Right ventricle myocardium inferior (tissue), 1 donor: ENCODE measurements around the gene ATP9B. TPM values are rescaled to one million over a fixed set of nuclear protein-coding genes. Genes with fewer than 3 reads are reported as not detected.

Experiments
- ATAC-seq: fragments of 200-7000 bp; cut with Tn5 transposase; one replicate; pipeline ENCODE4 v1.9.1; 2020; ENCODE audit warnings: mild to moderate bottlenecking, moderate library complexity
- DNase-seq: peaks from one replicate; pipeline ENCODE4 v3.0.0; 2021; ENCODE audit errors: missing footprints
- intact Hi-C: fragments of 100-400 bp; cut with DNase I; formaldehyde crosslinking; loops from one replicate; pipeline ENCODE4 v1.11.0; 2022
- total RNA-seq: library from RNA; stranded (reverse); fragmentation: NEBNext Ultra II Directional; extraction: Animal tissue kit (Norgen Biotek cat#: 25700); gene quantifications from one replicate; pipeline ENCODE4 v1.2.1, GENCODE V29; 2021
- donor health status: DM: no; HTN: yes; CAD: no; lungs with severe emphysema.

The ATP9B gene
- total RNA-seq, 1 donor from 2014 or later, result 11.7 TPM

- DNase-seq, result no peak
- no peak for ATAC-seq
- intact Hi-C loops, result no loop called here
Measured at GRCh38 chr18:79214056-79214455, 144.9 kb downstream of the ATP9B start.

- no peak for ATAC-seq
- no peak for DNase-seq
- intact Hi-C loops, result no loop called here
Measured at GRCh38 chr18:79216176-79216575, 147.0 kb downstream of the ATP9B start.

- DNase-seq (no peak), ATAC-seq (no peak)
- intact Hi-C loops, result no loop called here
Measured at GRCh38 chr18:79217979-79218604, 148.9 kb downstream of the ATP9B start.

GRCh38 chr18:79218605-79219190 is 149.5 kb downstream of the ATP9B start:
- DNase-seq (no peak), ATAC-seq (peak; percentile 46)
- intact Hi-C loops, result no loop called here

GRCh38 chr18:79221136-79221535 is 151.9 kb downstream of the ATP9B start:
- no peak for ATAC-seq
- intact Hi-C loops, result no loop called here
- no peak for DNase-seq

- no peak for DNase-seq
- intact Hi-C loops, result no loop called here
Measured at GRCh38 chr18:79222790-79223189, 153.6 kb downstream of the ATP9B start.

GRCh38 chr18:79223431-79223830 is 154.2 kb downstream of the ATP9B start:
- ATAC-seq (no peak), DNase-seq (no peak)
- intact Hi-C loops, result no loop called here

More at GRCh38 chr18:79222790-79223189, 153.6 kb downstream of the ATP9B start:
- ATAC-seq, result no peak

- ATAC-seq, result no peak
- DNase-seq, result no peak
- intact Hi-C loops, result no loop called here
Measured at GRCh38 chr18:79224381-79224780, 155.2 kb downstream of the ATP9B start.

GRCh38 chr18:79227621-79228020 is 158.4 kb downstream of the ATP9B start:
- ATAC-seq (peak; percentile 68), DNase-seq (no peak)
- intact Hi-C loops, result no loop called here

- ATAC-seq, result no peak
- no peak for DNase-seq
- intact Hi-C loops, result no loop called here
Measured at GRCh38 chr18:79229431-79229830, 160.2 kb downstream of the ATP9B start.

GRCh38 chr18:79234438-79234837 is 165.2 kb downstream of the ATP9B start:
- no peak for ATAC-seq
- intact Hi-C loops, result no loop called here
- no peak for DNase-seq

GRCh38 chr18:79239631-79240030 is 170.4 kb downstream of the ATP9B start:
- intact Hi-C loops, result loop anchor here (10.0 kb wide), 2 partner anchors 255 to 1345 kb away; no protein-coding TSS in a partner anchor
- DNase-seq, result no peak
- no peak for ATAC-seq

- no peak for ATAC-seq
- DNase-seq, result no peak
- intact Hi-C loops, result loop anchor here (10.0 kb wide), 2 partner anchors 257 to 1347 kb away; no protein-coding TSS in a partner anchor
Measured at GRCh38 chr18:79241755-79242154, 172.6 kb downstream of the ATP9B start.

GRCh38 chr18:79242246-79242645 is 173.1 kb downstream of the ATP9B start:
- no peak for DNase-seq
- intact Hi-C loops, result loop anchor here (10.0 kb wide), 2 partner anchors 257 to 1347 kb away; no protein-coding TSS in a partner anchor
- no peak for ATAC-seq

- DNase-seq (no peak), ATAC-seq (no peak)
- intact Hi-C loops, result loop anchor here (5.0 to 10.0 kb wide), 3 partner anchors 261 to 1351 kb away; no protein-coding TSS in a partner anchor
Measured at GRCh38 chr18:79245517-79246001, 176.4 kb downstream of the ATP9B start.

GRCh38 chr18:79246309-79247108 is 177.3 kb downstream of the ATP9B start:
- intact Hi-C loops, result loop anchor here (5.0 to 10.0 kb wide), 3 partner anchors 262 to 1352 kb away; no protein-coding TSS in a partner anchor
- DNase-seq (peak; percentile 79), ATAC-seq (peak; percentile 98)

GRCh38 chr18:79248495-79249060 is 179.4 kb downstream of the ATP9B start:
- intact Hi-C loops, result loop anchor here (5.0 to 10.0 kb wide), 3 partner anchors 264 to 1354 kb away; no protein-coding TSS in a partner anchor
- no peak for DNase-seq
- no peak for ATAC-seq

- intact Hi-C loops, result no loop called here
- ATAC-seq (no peak), DNase-seq (no peak)
Measured at GRCh38 chr18:79250301-79250981, 181.2 kb downstream of the ATP9B start.
